ENCODE results near the gene RNH1.

RNH1 gene

GRCh38 chr11:446891-447290 is 60.2 kb downstream of the RNH1 start:
- no peak for TF ChIP-seq CTCF (conservative IDR thresholded peaks at IDR 0.05; ENCODE audit: low read depth, low read length)
- H3K4me3 ChIP-seq (ENCODE audit: low read length), result no peak overlapping the region
- no peak for DNase-seq (ENCODE audit: low read depth)

- TF ChIP-seq CTCF (conservative IDR thresholded peaks at IDR 0.05; ENCODE audit: low read depth, low read length), result no peak
- no peak for DNase-seq (ENCODE audit: low read depth)
- no peak overlapping the region for H3K4me3 ChIP-seq (ENCODE audit: low read length)
These were observed 61.1 kb downstream of the RNH1 start for GRCh38 chr11:445765-446588.

Data from retinal pigment epithelial cell (primary cell).